Esophagus (tissue), 2 donors: ENCODE results near the gene IMPDH1. TPM values are rescaled to one million over a fixed set of nuclear protein-coding genes. Genes with fewer than 3 reads are reported as not detected.

Experiments
- H3K27ac ChIP-seq, 2 donors: one replicate each; pipeline ENCODE4 v1.5.1; 2013; ENCODE audit warnings: low read depth in 2 of 2, mild to moderate bottlenecking in 2 of 2, inconsistent platforms in 1 of 2, low read length in 1 of 2, moderate library complexity in 1 of 2
- H3K27me3 ChIP-seq, 2 donors: one replicate each; pipeline ENCODE4 v1.6.1; 2013; ENCODE audit warnings: low read length in 2 of 2, control low read depth in 1 of 2, mild to moderate bottlenecking in 1 of 2; ENCODE audit not compliant: insufficient read depth in 2 of 2, control insufficient read depth in 1 of 2
- H3K36me3 ChIP-seq, 2 donors: one replicate each; pipeline ENCODE4 v1.6.1; 2013; ENCODE audit warnings: low read length in 1 of 2; ENCODE audit not compliant: control insufficient read depth in 2 of 2, insufficient read depth in 2 of 2
- H3K4me1 ChIP-seq, 2 donors: one replicate each; pipeline ENCODE4 v1.6.1; 2013; ENCODE audit warnings: low read length in 1 of 2; ENCODE audit not compliant: control insufficient read depth in 2 of 2, insufficient read depth in 2 of 2
- H3K4me3 ChIP-seq, 2 donors: one replicate each; pipeline ENCODE4 v1.5.1; 2013; ENCODE audit warnings: low read length in 2 of 2, mild to moderate bottlenecking in 2 of 2, low read depth in 1 of 2, moderate library complexity in 1 of 2
- H3K9me3 ChIP-seq, 2 donors: one replicate each; pipeline ENCODE4 v1.6.1; 2013; ENCODE audit warnings: mild to moderate bottlenecking in 2 of 2, low read depth in 1 of 2, low read length in 1 of 2, moderate library complexity in 1 of 2; ENCODE audit not compliant: control insufficient read depth in 2 of 2, insufficient read depth in 1 of 2
- WGBS, 2 donors: extraction: QIAGEN DNeasy Blood & Tissue Kit; methylation state at CpG; one replicate each; pipeline ENCODE4 v1.1.7; 2013; 5-methylcytosine and 5-hydroxymethylcytosine counted together
- polyA plus RNA-seq, 2 donors: library from polyadenylated mRNA; stranded (reverse); fragments of 200-250 nt; gene quantifications; one replicate each; pipeline ENCODE4 v1.2.3, GENCODE V29; 2013
- donor health status: healthy with polysubstance abuse.
- donor health status: Bipolar disorder and iron deficiency.

Gene IMPDH1
- polyA plus RNA-seq, 2 donors, result 19.4 to 25.7 TPM

- Histone ChIP-seq H3K9me3 (no peaks in the 10 kb centered on the region), H3K36me3 (peaks cover 3 to 41% of the 10 kb centered on the region in 2 donors), H3K27me3 (no peaks in the 10 kb centered on the region), H3K4me3 (no peak overlapping the region), H3K4me1 (no peaks in the 10 kb centered on the region), H3K27ac (no peak overlapping the region)
- WGBS, 2 donors, result 53 to 58% methylated on average over 6 of the region's 6 CpGs
These were observed 11.0 kb downstream of the IMPDH1 start for GRCh38 chr7:128398841-128399135.

- H3K36me3 ChIP-seq, result peaks cover 6 to 45% of the 10 kb centered on the region in 2 donors
- no peaks in the 10 kb centered on the region for H3K27me3 ChIP-seq
These were observed 11.6 kb downstream of the IMPDH1 start for GRCh38 chr7:128398016-128398840.

GRCh38 chr7:128396357-128396756, 13.4 kb downstream of the IMPDH1 start:
- Histone ChIP-seq H3K36me3 (peaks cover 6 to 49% of the 10 kb centered on the region in 2 donors), H3K4me3 (no peak overlapping the region), H3K27ac (no peak overlapping the region), H3K27me3 (no peaks in the 10 kb centered on the region), H3K9me3 (no peaks in the 10 kb centered on the region), H3K4me1 (no peaks in the 10 kb centered on the region)
- 92 to 95% methylated on average over 11 of the region's 11 CpGs for WGBS, 2 donors

More at GRCh38 chr7:128398016-128398840, 11.6 kb downstream of the IMPDH1 start:
- no peak overlapping the region for H3K27ac ChIP-seq
- no peaks in the 10 kb centered on the region for H3K4me1 ChIP-seq
- WGBS, 2 donors, result 73 to 78% methylated on average over 16 of the region's 16 CpGs
- no peak overlapping the region for H3K4me3 ChIP-seq
- no peaks in the 10 kb centered on the region for H3K9me3 ChIP-seq

- Histone ChIP-seq H3K4me3 (no peak overlapping the region), H3K4me1 (no peaks in the 10 kb centered on the region), H3K36me3 (peaks cover 4 to 46% of the 10 kb centered on the region in 2 donors), H3K9me3 (no peaks in the 10 kb centered on the region), H3K27ac (no peak overlapping the region), H3K27me3 (no peaks in the 10 kb centered on the region)
- 87 to 92% methylated on average over 3 of the region's 3 CpGs for WGBS, 2 donors
These were observed 14.0 kb downstream of the IMPDH1 start for GRCh38 chr7:128395748-128396147.

- H3K27ac ChIP-seq, result no peak overlapping the region
- WGBS, 2 donors, result 91% methylated on average over 16 of the region's 16 CpGs
- peaks cover 3 to 40% of the 10 kb centered on the region in 2 donors for H3K36me3 ChIP-seq
- H3K9me3 ChIP-seq, result no peaks in the 10 kb centered on the region
- H3K27me3 ChIP-seq, result no peaks in the 10 kb centered on the region
- no peak overlapping the region for H3K4me3 ChIP-seq
- H3K4me1 ChIP-seq, result no peaks in the 10 kb centered on the region
These were observed 14.8 kb downstream of the IMPDH1 start for GRCh38 chr7:128394904-128395496.

- no peak overlapping the region for H3K4me3 ChIP-seq
- H3K27me3 ChIP-seq, result no peaks in the 10 kb centered on the region
- no peak overlapping the region for H3K27ac ChIP-seq
- no peaks in the 10 kb centered on the region for H3K9me3 ChIP-seq
- WGBS, 2 donors, result 85 to 88% methylated on average over 23 of the region's 23 CpGs
- H3K36me3 ChIP-seq, result peaks cover 3 to 37% of the 10 kb centered on the region in 2 donors
- H3K4me1 ChIP-seq, result no peaks in the 10 kb centered on the region
These were observed 16.1 kb downstream of the IMPDH1 start for GRCh38 chr7:128393526-128394330.

- Histone ChIP-seq H3K4me3 (no peak overlapping the region), H3K27me3 (no peaks in the 10 kb centered on the region), H3K9me3 (no peaks in the 10 kb centered on the region), H3K4me1 (no peaks in the 10 kb centered on the region), H3K27ac (no peak overlapping the region), H3K36me3 (peaks cover 3 to 31% of the 10 kb centered on the region in 2 donors)
- 93 to 95% methylated on average over 18 of the region's 18 CpGs for WGBS, 2 donors
These were observed 17.1 kb downstream of the IMPDH1 start for GRCh38 chr7:128392446-128393327.

GRCh38 chr7:128391805-128392204, 18.0 kb downstream of the IMPDH1 start:
- Histone ChIP-seq H3K4me1 (no peaks in the 10 kb centered on the region), H3K36me3 (peaks cover 3 to 31% of the 10 kb centered on the region in 2 donors), H3K27me3 (no peaks in the 10 kb centered on the region), H3K9me3 (no peaks in the 10 kb centered on the region), H3K4me3 (no peak overlapping the region), H3K27ac (no peak overlapping the region)
- WGBS, 2 donors, result 90 to 93% methylated on average over 7 of the region's 7 CpGs
